Gastroesophageal sphincter (tissue), 3 donors: ENCODE measurements around the gene UPP1.

Experiments
- CTCF ChIP-seq, 4 experiments: fragments of 200-600 bp in 2 of 4; fragments of 450-650 bp in 2 of 4; sonication (generic) in 1 of 4; IDR thresholded peaks; one replicate each; pipeline ENCODE4 v1.5.1; 2017 to 2019; ENCODE audit warnings: antibody characterized with exemption in 4 of 4, mild to moderate bottlenecking in 2 of 4, moderate library complexity in 2 of 4
- EP300 ChIP-seq: sonication (generic); formaldehyde crosslinking; IDR thresholded peaks from one replicate; pipeline ENCODE4 v1.6.1; 2017; ENCODE audit warnings: antibody characterized with exemption, mild to moderate bottlenecking
- POLR2A ChIP-seq, 2 donors: fragments of 450-650 bp; IDR thresholded peaks; one replicate each; pipeline ENCODE4 v1.6.1; 2017; ENCODE audit warnings: antibody characterized with exemption in 2 of 2, mild to moderate bottlenecking in 2 of 2, moderate library complexity in 1 of 2
- POLR2AphosphoS5 ChIP-seq: sonication (generic); formaldehyde crosslinking; IDR thresholded peaks from one replicate; pipeline ENCODE4 v1.6.1; 2017; ENCODE audit warnings: antibody characterized with exemption

- no peak for TF ChIP-seq CTCF (IDR thresholded peaks at IDR 0.05)
- no peak for TF ChIP-seq EP300
- no peak for TF ChIP-seq POLR2AphosphoS5
- no peak for TF ChIP-seq POLR2A (IDR thresholded peaks at IDR 0.05)
Measured at GRCh38 chr7:48139459-48139858, 50.4 kb downstream of the UPP1 start.
